Mucosa of rectum (tissue), 2 donors: ENCODE data around the gene LRRC8D.

Experiments
- H3K27ac ChIP-seq, 2 donors: one replicate each; pipeline ENCODE4 v1.7.0; 2013; ENCODE audit warnings: inconsistent platforms in 2 of 2, low read depth in 2 of 2, low read length in 2 of 2
- H3K27me3 ChIP-seq, 2 donors: one replicate each; pipeline ENCODE4 v1.7.0; 2013; ENCODE audit warnings: low read length in 2 of 2; ENCODE audit not compliant: control insufficient read depth in 2 of 2, insufficient read depth in 2 of 2
- H3K36me3 ChIP-seq, 2 donors: one replicate each; pipeline ENCODE4 v1.7.0; 2013; ENCODE audit warnings: low read length in 2 of 2; ENCODE audit not compliant: control insufficient read depth in 2 of 2, insufficient read depth in 2 of 2
- H3K4me1 ChIP-seq, 2 donors: one replicate each; pipeline ENCODE4 v1.7.0; 2013; ENCODE audit warnings: low read length in 2 of 2, mild to moderate bottlenecking in 1 of 2; ENCODE audit not compliant: control insufficient read depth in 2 of 2, insufficient read depth in 2 of 2
- H3K4me3 ChIP-seq, 2 donors: one replicate each; pipeline ENCODE4 v1.7.0; 2013; ENCODE audit warnings: low read length in 2 of 2
- H3K9ac ChIP-seq, 2 donors: one replicate each; pipeline ENCODE4 v1.7.0; 2013; ENCODE audit warnings: low read length in 2 of 2, low read depth in 1 of 2, mild to moderate bottlenecking in 1 of 2
- H3K9me3 ChIP-seq, 2 donors: one replicate each; pipeline ENCODE4 v1.7.0; 2013; ENCODE audit warnings: low read length in 2 of 2; ENCODE audit not compliant: control insufficient read depth in 2 of 2
- donor health status: healthy.
- donor health status: Normal muscosa, but diverticular disease.

Gene LRRC8D

GRCh38 chr1:89881415-89882058 lies 60.7 kb downstream of the LRRC8D start:
- no peaks in the 10 kb centered on the region for H3K9me3 ChIP-seq
- H3K4me1 ChIP-seq, result no peaks in the 10 kb centered on the region
- no peak overlapping the region for H3K4me3 ChIP-seq
- H3K27me3 ChIP-seq, result no peaks in the 10 kb centered on the region
- H3K36me3 ChIP-seq, result no peaks in the 10 kb centered on the region
- H3K27ac ChIP-seq, result no peak overlapping the region
- no peak overlapping the region for H3K9ac ChIP-seq

GRCh38 chr1:89882348-89883029 lies 61.7 kb downstream of the LRRC8D start:
- H3K27ac ChIP-seq, result no peak overlapping the region
- no peaks in the 10 kb centered on the region for H3K36me3 ChIP-seq
- H3K9ac ChIP-seq, result no peak overlapping the region
- no peak overlapping the region for H3K4me3 ChIP-seq
- H3K4me1 ChIP-seq, result no peaks in the 10 kb centered on the region
- H3K27me3 ChIP-seq, result no peaks in the 10 kb centered on the region
- no peaks in the 10 kb centered on the region for H3K9me3 ChIP-seq

- H3K4me1 ChIP-seq, result no peaks in the 10 kb centered on the region
- no peaks in the 10 kb centered on the region for H3K9me3 ChIP-seq
- H3K27me3 ChIP-seq, result no peaks in the 10 kb centered on the region
- no peak overlapping the region for H3K9ac ChIP-seq
- H3K36me3 ChIP-seq, result no peaks in the 10 kb centered on the region
- H3K27ac ChIP-seq, result no peak overlapping the region
- no peak overlapping the region for H3K4me3 ChIP-seq
These were observed 62.2 kb downstream of the LRRC8D start for GRCh38 chr1:89883030-89883379.

DNA sequence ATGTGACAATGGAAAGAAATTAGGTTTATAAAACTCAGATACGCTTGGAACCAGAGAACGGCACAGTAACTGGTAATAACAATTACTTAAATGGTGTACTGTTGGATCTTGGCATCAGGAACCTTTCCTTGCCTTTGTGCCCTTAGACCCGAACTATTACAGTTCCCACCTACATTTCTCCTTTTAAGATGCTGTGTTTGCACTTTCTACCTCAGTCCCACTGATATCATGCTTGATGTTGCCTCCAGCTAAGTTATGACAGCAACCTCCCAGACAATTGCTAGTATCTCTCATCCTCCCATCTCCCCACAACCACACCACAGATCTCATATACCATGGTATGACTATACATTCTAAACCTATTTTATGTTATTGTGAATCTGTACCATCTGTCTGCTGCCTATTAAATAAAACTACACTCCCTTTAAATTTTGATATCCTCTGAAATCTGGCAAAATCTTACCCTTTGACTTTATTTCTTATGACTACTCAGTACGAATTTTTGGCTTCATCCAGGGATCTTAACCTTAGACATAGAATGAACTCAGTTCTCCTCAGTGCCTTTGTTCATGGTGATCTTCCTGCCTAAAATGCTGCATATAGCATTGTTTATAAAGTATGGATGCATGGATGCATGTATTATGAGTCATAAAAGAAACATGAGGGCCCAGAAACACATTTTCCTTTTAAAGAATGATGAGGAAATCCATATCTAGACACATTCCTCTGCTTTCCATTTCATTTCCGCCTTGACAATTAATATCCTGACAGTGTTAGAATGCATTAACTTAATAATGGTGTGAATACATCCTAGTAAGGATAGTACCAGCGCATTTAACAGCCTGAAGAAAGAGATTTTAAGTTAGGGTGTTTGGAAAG lies 64.1 kb downstream of the LRRC8D start:
- Histone ChIP-seq H3K9ac (no peak overlapping the region), H3K36me3 (no peaks in the 10 kb centered on the region), H3K27me3 (no peaks in the 10 kb centered on the region), H3K9me3 (no peaks in the 10 kb centered on the region), H3K4me3 (no peak overlapping the region), H3K4me1 (no peaks in the 10 kb centered on the region), H3K27ac (no peak overlapping the region)

DNA sequence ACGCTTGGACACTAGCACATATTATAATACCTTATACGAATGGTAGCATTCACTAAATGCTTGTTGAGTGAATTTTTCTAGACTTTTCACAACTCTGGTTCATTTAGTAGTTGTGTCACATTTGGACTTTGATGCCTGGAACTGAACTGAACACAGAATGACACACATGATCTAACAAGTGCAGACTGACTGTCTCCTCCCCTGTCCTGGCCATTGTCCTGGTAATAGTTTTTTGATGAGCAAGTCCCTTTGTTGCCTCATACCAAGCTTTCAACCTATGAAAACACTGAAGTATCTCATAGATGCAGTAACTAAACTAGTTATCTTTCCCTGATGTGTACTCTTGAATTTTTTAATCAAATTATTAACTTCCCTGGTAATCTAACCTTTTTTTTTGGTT lies 66.4 kb downstream of the LRRC8D start:
- Histone ChIP-seq H3K4me1 (no peaks in the 10 kb centered on the region), H3K27ac (no peak overlapping the region), H3K36me3 (no peaks in the 10 kb centered on the region), H3K9me3 (no peaks in the 10 kb centered on the region), H3K27me3 (no peaks in the 10 kb centered on the region), H3K9ac (no peak overlapping the region), H3K4me3 (no peak overlapping the region)

- no peaks in the 10 kb centered on the region for H3K4me1 ChIP-seq
- H3K27me3 ChIP-seq, result no peaks in the 10 kb centered on the region
- H3K36me3 ChIP-seq, result no peaks in the 10 kb centered on the region
- H3K4me3 ChIP-seq, result no peak overlapping the region
- H3K27ac ChIP-seq, result no peak overlapping the region
- no peaks in the 10 kb centered on the region for H3K9me3 ChIP-seq
- H3K9ac ChIP-seq, result no peak overlapping the region
These were observed 66.9 kb downstream of the LRRC8D start for GRCh38 chr1:89887713-89888112.

DNA sequence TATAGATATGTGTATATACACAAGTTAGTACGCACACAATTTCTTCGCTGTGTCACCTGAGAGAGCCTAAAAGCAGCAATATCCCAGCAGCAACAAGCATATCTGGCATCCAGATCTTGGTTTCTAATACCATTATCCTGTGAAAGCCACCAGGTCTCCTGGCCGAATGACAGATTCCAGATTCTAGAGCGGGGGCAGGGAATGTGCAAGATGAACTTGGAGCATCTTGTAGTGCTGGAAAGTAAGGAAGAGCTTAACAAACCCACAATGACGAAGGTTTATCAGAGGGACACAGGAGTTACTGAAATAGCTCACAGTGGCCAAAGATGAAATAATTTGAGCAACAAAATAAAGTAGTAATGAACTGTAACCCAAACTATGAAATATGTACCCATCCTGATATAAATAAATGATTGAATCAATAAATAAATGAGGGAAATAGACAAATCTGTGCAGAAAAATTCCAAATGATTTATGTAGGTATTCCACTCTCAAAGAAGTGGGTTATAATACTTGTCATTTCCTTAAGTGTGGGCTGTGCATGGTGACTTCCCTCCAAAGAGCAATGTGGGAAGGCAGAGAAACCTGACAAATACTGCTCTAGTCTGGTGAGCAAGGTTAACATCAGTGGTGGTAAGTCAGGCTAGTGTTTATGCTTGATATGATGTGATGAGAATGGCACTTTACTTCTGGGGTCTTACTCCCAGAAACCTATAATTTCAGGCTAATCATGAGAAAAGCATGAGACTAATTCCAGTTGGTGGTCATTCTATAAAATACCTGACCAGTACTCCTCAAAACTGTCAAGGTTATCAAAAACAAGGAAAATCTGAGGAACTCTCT lies 67.9 kb downstream of the LRRC8D start:
- Histone ChIP-seq H3K9ac (no peak overlapping the region), H3K27me3 (no peaks in the 10 kb centered on the region), H3K27ac (no peak overlapping the region), H3K9me3 (no peaks in the 10 kb centered on the region), H3K36me3 (no peaks in the 10 kb centered on the region), H3K4me1 (no peaks in the 10 kb centered on the region), H3K4me3 (no peak overlapping the region)

DNA sequence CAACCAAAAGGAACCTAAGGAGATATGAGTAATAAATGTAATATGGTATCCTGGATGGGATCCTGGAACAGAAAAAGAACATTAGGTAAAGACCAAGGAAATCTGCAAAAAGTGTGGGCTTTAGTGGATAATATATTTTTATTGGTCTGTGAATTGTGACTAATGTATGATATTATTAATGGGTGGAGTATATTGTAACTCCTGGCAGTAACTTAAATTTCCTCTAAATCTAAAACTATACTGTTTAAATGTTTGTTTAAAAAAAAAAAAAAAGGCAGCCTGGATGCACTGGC lies 68.4 kb downstream of the LRRC8D start:
- Histone ChIP-seq H3K4me3 (no peak overlapping the region), H3K9me3 (no peaks in the 10 kb centered on the region), H3K27ac (no peak overlapping the region), H3K4me1 (no peaks in the 10 kb centered on the region), H3K27me3 (no peaks in the 10 kb centered on the region), H3K36me3 (no peaks in the 10 kb centered on the region), H3K9ac (no peak overlapping the region)

GRCh38 chr1:89890085-89890752 lies 69.4 kb downstream of the LRRC8D start:
- Histone ChIP-seq H3K4me3 (no peak overlapping the region), H3K27ac (no peak overlapping the region), H3K4me1 (no peaks in the 10 kb centered on the region), H3K36me3 (no peaks in the 10 kb centered on the region), H3K9ac (no peak overlapping the region), H3K27me3 (no peaks in the 10 kb centered on the region), H3K9me3 (no peaks in the 10 kb centered on the region)
